Ishikawa (cell line): Measurements from ENCODE around the gene RTEL1.

Source experiments
- CEBPB ChIP-seq: IDR thresholded peaks from 2 replicates; pipeline ENCODE4 v1.6.1; 2012
- NFIC ChIP-seq: IDR thresholded peaks from 2 replicates; pipeline ENCODE4 v1.6.1; 2012
- RAD21 ChIP-seq: IDR thresholded peaks from 2 replicates; pipeline ENCODE4 v1.6.1; 2012; ENCODE audit warnings: low read depth
- TAF1 ChIP-seq: IDR thresholded peaks from 2 replicates; pipeline ENCODE4 v1.6.1; 2012; ENCODE audit warnings: low read depth, mild to moderate bottlenecking
- YY1 ChIP-seq: IDR thresholded peaks from 2 replicates; pipeline ENCODE4 v1.6.1; 2012; ENCODE audit warnings: low read depth

DNA sequence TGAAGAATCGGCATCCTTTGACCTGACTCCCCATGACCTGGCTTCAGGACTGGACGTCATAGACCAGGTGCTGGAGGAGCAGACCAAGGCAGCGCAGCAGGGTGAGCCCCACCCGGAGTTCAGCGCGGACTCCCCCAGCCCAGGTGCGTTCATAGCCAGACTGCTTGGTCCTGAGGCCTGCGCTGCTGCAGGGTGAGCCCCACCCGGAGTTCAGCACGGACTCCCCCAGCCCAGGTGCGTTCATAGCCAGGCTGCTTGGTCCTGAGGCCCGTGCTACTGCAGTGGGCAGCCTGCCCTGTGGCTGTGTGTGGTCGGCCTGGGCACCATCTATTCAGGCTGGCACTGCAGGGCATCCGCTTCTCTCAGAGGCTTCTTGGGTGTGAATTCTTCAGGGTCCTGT lies 15.8 kb downstream of the RTEL1 start:
- TF ChIP-seq RAD21: no peak
- TF ChIP-seq CEBPB: no peak
- TF ChIP-seq YY1: no peak
- TF ChIP-seq TAF1: no peak
- no peak for TF ChIP-seq NFIC
